Sigmoid colon (tissue), 4 donors: ENCODE results near the gene RNF157.

ENCODE experiments used
- EP300 ChIP-seq, 4 donors: sonication (generic); formaldehyde crosslinking; IDR thresholded peaks; one replicate each; pipeline ENCODE4 v1.6.1; 2017; ENCODE audit warnings: antibody characterized with exemption in 4 of 4
- POLR2A ChIP-seq, 2 donors: fragments of 450-650 bp; IDR thresholded peaks; one replicate each; pipeline ENCODE4 v1.6.1; 2016; ENCODE audit warnings: antibody characterized with exemption in 2 of 2, mild to moderate bottlenecking in 2 of 2, moderate library complexity in 2 of 2
- POLR2AphosphoS5 ChIP-seq, 4 donors: sonication (generic); formaldehyde crosslinking; IDR thresholded peaks; one replicate each; pipeline ENCODE4 v1.6.1; 2017; ENCODE audit warnings: antibody characterized with exemption in 4 of 4
- TF ChIP-seq, protein P1 (sequence below), 4 experiments: fragments of 450-650 bp in 3 of 4; fragments of 200-600 bp in 1 of 4; IDR thresholded peaks; one replicate each; pipeline ENCODE4 v1.5.1; 2016 to 2019; ENCODE audit warnings: antibody characterized with exemption in 4 of 4, mild to moderate bottlenecking in 3 of 4, moderate library complexity in 2 of 4

DNA sequence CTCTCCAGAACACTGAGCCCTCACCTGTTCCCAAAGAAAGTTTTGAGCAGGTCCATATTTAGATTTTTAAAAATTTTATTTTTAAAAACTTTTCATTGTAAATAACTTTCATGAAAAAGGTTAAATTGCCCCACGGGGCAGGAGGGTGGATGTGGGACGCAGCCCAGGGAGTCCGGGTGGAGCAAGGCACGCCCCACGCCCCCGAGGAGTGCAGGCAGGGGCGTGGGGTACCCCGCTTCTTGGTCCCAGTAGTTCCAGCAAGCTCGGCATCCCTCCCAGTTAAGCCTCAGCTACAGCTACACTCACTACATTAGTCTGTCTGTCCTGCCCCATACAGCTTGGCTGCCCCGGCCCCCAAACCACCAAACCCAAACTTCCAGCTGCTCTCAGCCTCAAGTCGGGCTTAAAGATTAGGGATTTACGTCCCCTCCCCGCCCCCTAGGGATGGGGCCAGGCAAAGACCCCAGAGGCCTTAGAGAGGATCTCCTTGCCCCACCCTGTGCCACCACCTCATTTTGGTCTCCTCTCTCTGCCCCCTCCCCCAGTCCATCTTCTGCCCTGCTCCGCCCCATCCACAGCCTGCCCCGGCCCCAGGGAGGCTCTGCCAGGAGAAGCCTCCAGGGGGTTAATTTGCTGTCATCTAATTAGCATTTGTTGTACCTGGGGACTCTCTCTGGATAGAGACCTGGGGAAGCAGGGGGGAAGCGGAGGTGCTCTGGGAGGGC is 103.9 kb downstream of the RNF157 start:
- TF ChIP-seq, protein P1, sequence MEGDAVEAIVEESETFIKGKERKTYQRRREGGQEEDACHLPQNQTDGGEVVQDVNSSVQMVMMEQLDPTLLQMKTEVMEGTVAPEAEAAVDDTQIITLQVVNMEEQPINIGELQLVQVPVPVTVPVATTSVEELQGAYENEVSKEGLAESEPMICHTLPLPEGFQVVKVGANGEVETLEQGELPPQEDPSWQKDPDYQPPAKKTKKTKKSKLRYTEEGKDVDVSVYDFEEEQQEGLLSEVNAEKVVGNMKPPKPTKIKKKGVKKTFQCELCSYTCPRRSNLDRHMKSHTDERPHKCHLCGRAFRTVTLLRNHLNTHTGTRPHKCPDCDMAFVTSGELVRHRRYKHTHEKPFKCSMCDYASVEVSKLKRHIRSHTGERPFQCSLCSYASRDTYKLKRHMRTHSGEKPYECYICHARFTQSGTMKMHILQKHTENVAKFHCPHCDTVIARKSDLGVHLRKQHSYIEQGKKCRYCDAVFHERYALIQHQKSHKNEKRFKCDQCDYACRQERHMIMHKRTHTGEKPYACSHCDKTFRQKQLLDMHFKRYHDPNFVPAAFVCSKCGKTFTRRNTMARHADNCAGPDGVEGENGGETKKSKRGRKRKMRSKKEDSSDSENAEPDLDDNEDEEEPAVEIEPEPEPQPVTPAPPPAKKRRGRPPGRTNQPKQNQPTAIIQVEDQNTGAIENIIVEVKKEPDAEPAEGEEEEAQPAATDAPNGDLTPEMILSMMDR (IDR thresholded peaks at IDR 0.05) = no peak
- TF ChIP-seq POLR2AphosphoS5 (IDR thresholded peaks at IDR 0.05) (no peak), POLR2A (IDR thresholded peaks at IDR 0.05) (no peak), EP300 (IDR thresholded peaks at IDR 0.05) (no peak)
